GM21390 (cell line): ENCODE measurements around the gene COMT.

Source experiments
- ATAC-seq: cut with Tn5 transposase; IDR thresholded peaks from one replicate; pipeline ENCODE4 v1.9.1; 2021; ENCODE audit not compliant: unreplicated experiment

Gene COMT

GRCh38 chr22:19992481-19992911 lies 50.9 kb downstream of the COMT start:
- no peak for ATAC-seq

DNA sequence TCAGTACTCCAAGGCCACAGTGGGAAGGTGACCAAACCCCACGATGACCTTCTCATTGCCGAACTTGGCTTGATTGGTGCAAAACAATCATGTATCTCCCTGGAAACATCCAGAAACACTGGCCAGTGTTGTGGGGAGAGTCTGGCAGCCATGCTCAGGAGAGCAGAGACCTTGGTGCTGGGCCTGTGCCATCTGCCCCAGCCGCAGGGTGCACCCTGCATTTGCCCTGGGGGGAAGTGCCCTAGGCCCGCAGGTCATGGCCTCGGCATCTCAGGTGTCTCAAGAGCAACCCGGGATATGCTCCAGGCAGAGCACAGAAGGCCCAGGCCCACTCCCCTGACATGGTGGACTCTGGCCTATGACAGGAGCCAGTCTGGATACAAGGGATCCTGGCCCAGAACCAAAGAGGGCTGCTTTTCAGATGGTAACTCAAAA lies 51.4 kb downstream of the COMT start:
- ATAC-seq, result no peak

- ATAC-seq, result no peak
These were observed 52.4 kb downstream of the COMT start for GRCh38 chr22:19993926-19994325.

- ATAC-seq, result no peak
These were observed 53.5 kb downstream of the COMT start for GRCh38 chr22:19994851-19995610.

- no peak for ATAC-seq
These were observed 54.2 kb downstream of the COMT start for GRCh38 chr22:19995611-19996339.

GRCh38 chr22:19996694-19997384 lies 55.3 kb downstream of the COMT start:
- ATAC-seq, result no peak

GRCh38 chr22:19997561-19998231 lies 56.1 kb downstream of the COMT start:
- ATAC-seq, result no peak

DNA sequence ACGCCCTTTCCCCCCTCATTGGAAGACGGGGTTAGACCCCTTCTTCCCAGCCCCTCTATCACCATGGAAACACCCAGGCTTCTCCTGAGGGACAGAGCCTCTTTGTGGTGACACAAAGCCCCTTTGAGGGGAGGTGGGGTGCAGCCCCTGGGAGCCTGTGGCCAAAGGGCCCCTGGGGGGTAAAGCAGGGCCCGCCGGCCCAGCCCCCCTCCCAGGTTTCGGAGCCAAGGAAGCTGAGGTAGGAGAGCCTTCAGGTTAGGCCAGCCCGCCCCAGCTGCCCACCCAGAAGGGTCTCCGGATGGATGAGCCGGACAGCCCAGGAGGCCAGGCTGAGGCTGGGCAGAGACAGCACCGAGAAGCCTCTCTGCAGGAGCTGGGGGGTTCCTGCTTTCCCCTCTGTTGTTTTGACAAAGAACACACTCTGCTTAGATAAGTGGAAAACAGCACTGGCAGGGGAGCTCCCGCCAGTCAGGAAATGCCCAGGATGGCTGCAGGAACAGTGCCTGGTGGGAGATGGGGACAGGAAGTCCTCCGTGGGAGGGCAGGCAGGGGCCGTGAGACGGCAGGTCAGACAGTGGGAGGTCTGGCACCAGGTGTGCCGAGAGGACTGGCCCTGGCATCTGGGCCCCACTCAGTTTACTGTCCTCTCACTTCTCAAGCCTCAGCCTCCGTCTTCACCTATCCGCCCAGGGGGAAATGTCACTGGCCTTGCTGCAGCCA lies 56.8 kb downstream of the COMT start:
- ATAC-seq, result no peak

- ATAC-seq, result no peak
These were observed 57.6 kb downstream of the COMT start for GRCh38 chr22:19998991-19999820.

DNA sequence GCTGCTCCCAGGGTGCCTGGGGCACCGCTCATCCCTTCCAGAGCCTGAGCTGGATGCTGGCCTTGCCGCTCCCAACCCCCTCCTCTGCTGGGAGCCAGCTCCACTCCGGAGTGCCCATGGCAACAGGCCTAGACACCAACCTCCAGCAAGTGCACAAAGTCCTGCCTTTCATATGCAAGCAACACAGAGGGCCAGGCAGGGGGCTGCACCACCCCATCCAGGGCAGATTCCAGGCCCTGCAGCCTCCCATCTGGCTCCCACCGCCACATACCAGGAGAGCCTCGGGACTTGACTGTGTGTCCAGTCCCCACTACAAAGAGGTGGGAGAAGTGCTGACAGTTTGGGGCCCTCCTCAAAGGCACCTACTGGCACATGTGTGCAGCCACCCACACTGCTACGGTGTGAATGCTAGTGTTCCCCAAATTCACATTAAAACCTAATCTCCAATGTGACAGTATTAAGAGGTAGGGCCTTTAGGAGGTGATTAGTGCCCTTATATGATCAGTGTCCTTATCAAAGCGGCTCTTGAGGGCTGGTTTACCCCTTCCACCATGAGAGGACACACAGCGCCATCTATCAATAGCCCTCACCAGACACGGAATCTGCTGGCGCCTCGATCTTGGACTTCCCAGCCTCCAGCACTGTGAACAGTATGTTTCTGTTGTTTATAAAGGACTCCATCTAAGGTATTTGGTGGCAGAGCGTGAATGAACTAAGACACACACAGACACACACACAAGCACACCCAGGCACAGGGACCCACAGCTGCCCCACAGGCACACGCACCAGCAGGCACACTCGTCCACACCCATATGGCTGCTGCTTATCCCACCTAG lies 58.9 kb downstream of the COMT start:
- no peak for ATAC-seq

DNA sequence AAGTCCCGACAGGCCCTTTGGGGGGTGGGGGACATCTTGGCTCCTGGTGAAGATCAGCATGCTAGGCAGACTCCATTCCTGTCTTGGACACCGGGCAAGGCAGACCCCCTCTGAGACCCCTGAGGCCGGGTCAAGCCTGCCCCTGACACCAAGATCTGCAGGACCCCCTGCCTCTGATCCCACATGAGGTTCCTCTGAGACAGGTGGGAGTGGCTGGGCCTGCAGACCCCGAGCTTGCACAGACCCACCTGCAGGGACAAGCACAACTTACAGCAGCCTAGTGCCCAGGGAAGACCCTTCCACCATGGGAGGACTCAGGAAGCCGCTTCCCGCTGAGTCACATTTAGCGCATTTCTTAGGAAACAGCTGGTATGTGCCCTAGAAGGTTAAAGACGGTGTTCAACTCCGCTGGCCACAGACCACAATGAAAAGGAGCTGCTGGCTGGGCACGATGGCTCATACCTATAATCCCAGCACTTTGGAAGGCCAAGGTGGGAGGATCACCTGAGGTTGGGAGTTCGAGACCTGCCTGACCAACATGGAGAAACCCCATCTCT lies 59.6 kb downstream of the COMT start:
- no peak for ATAC-seq

DNA sequence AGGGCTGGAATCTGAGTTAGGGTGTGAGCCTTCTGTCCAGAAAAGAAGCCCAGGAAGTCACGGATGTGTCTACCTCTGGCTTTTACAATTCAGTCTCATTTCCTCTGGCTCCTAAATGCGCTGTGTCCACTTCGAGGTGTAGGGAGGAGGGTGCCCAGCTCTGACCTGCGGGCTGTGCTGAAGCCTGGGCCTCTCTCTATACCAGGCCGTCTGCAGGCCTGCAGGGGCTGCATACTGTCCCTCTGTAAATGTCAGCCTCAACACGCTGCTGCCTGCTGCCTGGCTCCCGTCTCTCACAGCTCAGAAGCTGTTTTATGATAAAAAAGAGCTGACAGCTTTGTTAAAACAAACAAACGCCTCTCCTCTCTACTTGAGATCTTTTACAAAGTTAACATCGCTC lies 60.6 kb downstream of the COMT start:
- no peak for ATAC-seq

- no peak for ATAC-seq
These were observed 61.1 kb downstream of the COMT start for GRCh38 chr22:20002636-20003035.

DNA sequence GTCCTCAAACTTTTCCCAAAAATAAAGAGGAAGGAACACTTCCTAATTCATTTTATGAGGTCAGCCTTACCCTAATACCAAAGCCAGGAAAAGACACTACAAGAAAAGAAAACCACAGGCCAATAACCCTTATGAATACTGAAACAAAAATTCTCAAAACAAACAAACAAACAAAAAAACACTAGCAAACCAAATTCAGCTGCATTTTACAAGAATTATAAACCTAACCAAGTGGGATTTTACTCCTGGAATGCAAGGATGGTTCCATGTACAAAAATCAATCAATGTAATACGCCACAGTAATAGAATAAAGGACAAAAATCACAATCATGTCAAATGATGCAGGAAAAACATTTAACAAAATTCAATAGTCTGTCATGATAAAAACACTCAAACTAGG lies 61.7 kb downstream of the COMT start:
- no peak for ATAC-seq

- ATAC-seq, result no peak
These were observed 62.9 kb downstream of the COMT start for GRCh38 chr22:20004464-20004863.

DNA sequence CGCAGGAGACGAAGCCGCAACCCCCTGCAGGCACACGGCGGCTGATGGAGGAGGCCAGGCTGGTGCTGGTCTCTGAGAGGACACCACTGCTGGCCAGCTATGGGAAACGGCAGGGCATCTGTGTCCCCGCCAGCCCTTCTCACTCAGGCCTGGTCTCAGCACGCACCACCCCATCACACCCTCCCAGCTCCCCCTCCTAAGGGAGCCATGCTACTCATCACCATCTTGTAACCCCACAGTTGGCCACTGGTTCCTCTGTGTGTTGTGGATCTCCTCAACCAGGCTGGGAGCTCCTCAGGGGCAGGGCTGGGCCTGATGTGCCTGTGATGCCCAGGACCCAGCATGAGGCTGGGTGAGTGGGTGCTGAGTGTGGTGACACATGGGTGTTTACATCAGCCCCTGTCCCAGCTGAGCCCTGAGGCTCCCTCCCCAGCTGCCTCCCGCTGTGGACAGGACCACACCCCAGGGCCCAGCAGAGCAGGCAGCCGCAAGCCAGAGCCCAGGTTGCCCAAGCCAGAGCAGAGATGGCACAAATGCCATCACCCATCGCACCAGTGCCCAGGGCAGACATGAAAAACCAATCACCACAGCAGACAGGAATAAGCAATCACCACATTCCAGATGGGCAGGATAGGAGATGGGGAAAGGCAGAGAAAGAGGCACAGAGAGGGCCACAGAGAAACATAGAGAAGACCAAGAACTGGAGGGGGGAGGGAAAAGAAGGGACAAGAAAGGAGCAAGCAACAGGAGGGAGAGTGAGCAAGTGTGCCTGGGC lies 66.8 kb downstream of the COMT start:
- no peak for ATAC-seq

GRCh38 chr22:20009018-20009491 lies 67.5 kb downstream of the COMT start:
- no peak for ATAC-seq
